Measurements from ENCODE around the gene LACTBL1.

LACTBL1 gene

GRCh38 chr1:22914156-22914555 is 58.5 kb downstream of the LACTBL1 start:
- ATAC-seq = no peak
- TF ChIP-seq ZC3H10 (CRISPR knock-in tag; IDR thresholded peaks at IDR 0.05) (no peak), POU6F1 (CRISPR knock-in tag; IDR thresholded peaks at IDR 0.05; ENCODE audit: borderline replicate concordance, low read depth) (no peak), RARB (CRISPR knock-in tag; IDR thresholded peaks at IDR 0.05) (no peak), CREB5 (CRISPR knock-in tag; IDR thresholded peaks at IDR 0.05; ENCODE audit: low read depth) (no peak), GLIS3 (CRISPR knock-in tag; IDR thresholded peaks at IDR 0.05) (no peak), ZNF565 (CRISPR knock-in tag; conservative IDR thresholded peaks at IDR 0.05; ENCODE audit: low read depth) (no peak), ESRRG (CRISPR knock-in tag; IDR thresholded peaks at IDR 0.05) (no peak)

GRCh38 chr1:22913421-22914141 is 59.1 kb downstream of the LACTBL1 start:
- no peak for ATAC-seq
- TF ChIP-seq TCF4 (CRISPR knock-in tag; IDR thresholded peaks at IDR 0.05; ENCODE audit: borderline replicate concordance) = no peak
- TF ChIP-seq ZNF565 (CRISPR knock-in tag; conservative IDR thresholded peaks at IDR 0.05; ENCODE audit: low read depth) = no peak
- TF ChIP-seq ESRRG (CRISPR knock-in tag; IDR thresholded peaks at IDR 0.05) = no peak
- no peak for TF ChIP-seq GLIS3 (CRISPR knock-in tag; IDR thresholded peaks at IDR 0.05)
- TF ChIP-seq ZC3H10 (CRISPR knock-in tag; IDR thresholded peaks at IDR 0.05) = no peak
- TF ChIP-seq TOX (CRISPR knock-in tag; IDR thresholded peaks at IDR 0.05; ENCODE audit: borderline replicate concordance) = no peak
- no peak for TF ChIP-seq ZFP3 (CRISPR knock-in tag; IDR thresholded peaks at IDR 0.05)
- no peak for TF ChIP-seq SNAI2 (CRISPR knock-in tag; IDR thresholded peaks at IDR 0.05)
- no peak for TF ChIP-seq RARB (CRISPR knock-in tag; IDR thresholded peaks at IDR 0.05)
- TF ChIP-seq ZNF70 (CRISPR knock-in tag; IDR thresholded peaks at IDR 0.05) = no peak
- no peak for TF ChIP-seq POU6F1 (CRISPR knock-in tag; IDR thresholded peaks at IDR 0.05; ENCODE audit: borderline replicate concordance, low read depth)

- ATAC-seq = no peak
- TF ChIP-seq TSHZ2 (CRISPR knock-in tag; IDR thresholded peaks at IDR 0.05) = no peak
- no peak for TF ChIP-seq PPARA (CRISPR knock-in tag; IDR thresholded peaks at IDR 0.05; ENCODE audit: borderline replicate concordance)
- no peak for TF ChIP-seq ARNTL (CRISPR knock-in tag; IDR thresholded peaks at IDR 0.05; ENCODE audit: borderline replicate concordance, low read depth)
- no peak for TF ChIP-seq BACH2 (CRISPR knock-in tag; IDR thresholded peaks at IDR 0.05; ENCODE audit: borderline replicate concordance)
- TF ChIP-seq ZNF70 (CRISPR knock-in tag; IDR thresholded peaks at IDR 0.05) = no peak
- no peak for TF ChIP-seq OSR1 (CRISPR knock-in tag; IDR thresholded peaks at IDR 0.05)
- TF ChIP-seq POU6F1 (CRISPR knock-in tag; IDR thresholded peaks at IDR 0.05; ENCODE audit: borderline replicate concordance, low read depth) = no peak
- TF ChIP-seq GLIS3 (CRISPR knock-in tag; IDR thresholded peaks at IDR 0.05) = no peak
- TF ChIP-seq ZFP30 (CRISPR knock-in tag; IDR thresholded peaks at IDR 0.05) = no peak
- no peak for TF ChIP-seq ZNF565 (CRISPR knock-in tag; conservative IDR thresholded peaks at IDR 0.05; ENCODE audit: low read depth)
- no peak for TF ChIP-seq CREB5 (CRISPR knock-in tag; IDR thresholded peaks at IDR 0.05; ENCODE audit: low read depth)
- TF ChIP-seq SNAI2 (CRISPR knock-in tag; IDR thresholded peaks at IDR 0.05) = no peak
- TF ChIP-seq RARB (CRISPR knock-in tag; IDR thresholded peaks at IDR 0.05) = no peak
- no peak for TF ChIP-seq TCF4 (CRISPR knock-in tag; IDR thresholded peaks at IDR 0.05; ENCODE audit: borderline replicate concordance)
- no peak for TF ChIP-seq ZNF8 (CRISPR knock-in tag; IDR thresholded peaks at IDR 0.05)
- TF ChIP-seq TOX (CRISPR knock-in tag; IDR thresholded peaks at IDR 0.05; ENCODE audit: borderline replicate concordance) = no peak
- TF ChIP-seq CSDC2 (CRISPR knock-in tag; IDR thresholded peaks at IDR 0.05) = no peak
- TF ChIP-seq ESRRG (CRISPR knock-in tag; IDR thresholded peaks at IDR 0.05) = no peak
- no peak for TF ChIP-seq ZFP3 (CRISPR knock-in tag; IDR thresholded peaks at IDR 0.05)
Measured at GRCh38 chr1:22912311-22912710, 60.4 kb downstream of the LACTBL1 start.

All from SK-N-SH treated with all-trans-retinoic acid at 6 μM for 48 hours (cell line).